Measurements from ENCODE around the gene MMP24.
"Not testable (repeated sequence)": the region's sequence is repeated elsewhere in the genome, so short reads cannot be mapped to it uniquely, and the experiment has no call there.

MMP24 gene

DNA sequence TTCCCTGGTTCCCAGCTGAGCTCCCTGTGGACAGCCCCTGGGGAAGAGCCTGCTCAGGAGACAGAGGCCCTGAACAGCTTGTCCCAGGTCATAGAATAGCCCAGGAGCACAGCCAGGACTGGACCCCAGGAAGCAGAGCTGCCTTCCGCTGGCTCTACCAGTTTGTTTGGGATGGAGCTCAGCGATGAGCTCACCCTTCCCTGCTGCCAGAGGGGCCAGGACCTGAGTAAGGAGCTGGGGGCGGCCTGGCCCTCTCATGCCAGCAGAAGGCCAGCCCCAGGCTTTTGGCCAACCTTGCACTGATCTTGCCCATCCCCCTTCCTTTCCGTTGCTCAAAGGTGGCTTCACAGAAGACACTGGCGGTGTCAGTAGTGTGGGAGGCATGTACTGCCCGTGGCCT, 33.9 kb downstream of the MMP24 start:
- DNase-seq, result no peak

DNA sequence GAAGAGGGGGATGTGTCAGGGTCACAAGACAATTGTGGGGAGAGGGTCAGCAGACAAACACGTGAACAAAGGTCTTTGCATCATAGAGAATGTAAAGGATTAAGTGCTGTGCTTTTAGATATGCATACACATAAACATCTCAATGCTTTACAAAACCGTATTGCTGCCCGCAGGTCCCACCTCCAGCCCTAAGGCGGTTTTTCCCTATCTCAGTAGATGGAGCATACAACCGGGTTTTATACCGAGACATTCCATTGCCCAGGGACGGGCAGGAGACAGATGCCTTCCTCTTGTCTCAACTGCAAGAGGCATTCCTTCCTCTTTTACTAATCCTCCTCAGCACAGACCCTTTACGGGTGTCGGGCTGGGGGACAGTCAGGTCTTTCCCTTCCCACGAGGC, 35.8 kb downstream of the MMP24 start:
- DNase-seq, result not testable (repeated sequence)

DNA sequence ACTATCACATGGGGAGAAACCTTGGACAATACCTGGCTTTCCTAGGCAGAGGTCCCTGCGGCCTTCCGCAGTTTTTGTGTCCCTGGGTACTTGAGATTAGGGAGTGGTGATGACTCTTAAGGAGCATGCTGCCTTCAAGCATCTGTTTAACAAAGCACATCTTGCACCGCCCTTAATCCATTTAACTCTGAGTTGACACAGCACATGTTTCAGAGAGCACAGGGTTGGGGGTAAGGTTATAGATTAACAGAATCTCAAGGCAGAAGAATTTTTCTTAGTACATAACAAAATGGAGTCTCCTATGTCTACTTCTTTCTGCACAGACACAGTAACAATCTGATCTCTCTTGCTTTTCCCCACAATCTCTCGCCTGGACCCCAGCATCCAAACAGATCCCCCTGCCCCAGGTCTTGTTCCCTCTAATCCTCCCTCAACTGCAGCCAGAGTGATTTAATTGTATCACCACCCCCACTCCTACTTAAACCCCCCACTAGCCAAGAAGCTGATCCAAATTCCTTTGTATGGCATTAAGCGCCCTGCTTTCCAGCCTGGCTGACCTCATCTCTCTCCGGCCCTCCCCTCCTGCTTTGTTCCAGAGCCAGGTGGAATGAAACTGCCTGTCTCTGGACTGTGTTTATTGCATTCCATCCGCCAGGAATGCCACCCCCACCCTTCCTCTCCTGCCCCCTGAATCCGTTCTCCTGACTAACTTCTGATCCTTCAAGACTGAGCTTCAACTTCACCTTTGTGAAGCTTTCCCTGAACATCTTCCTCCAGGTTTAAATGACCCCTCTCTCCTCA, 36.4 kb downstream of the MMP24 start:
- DNase-seq, result not testable (repeated sequence)

DNA sequence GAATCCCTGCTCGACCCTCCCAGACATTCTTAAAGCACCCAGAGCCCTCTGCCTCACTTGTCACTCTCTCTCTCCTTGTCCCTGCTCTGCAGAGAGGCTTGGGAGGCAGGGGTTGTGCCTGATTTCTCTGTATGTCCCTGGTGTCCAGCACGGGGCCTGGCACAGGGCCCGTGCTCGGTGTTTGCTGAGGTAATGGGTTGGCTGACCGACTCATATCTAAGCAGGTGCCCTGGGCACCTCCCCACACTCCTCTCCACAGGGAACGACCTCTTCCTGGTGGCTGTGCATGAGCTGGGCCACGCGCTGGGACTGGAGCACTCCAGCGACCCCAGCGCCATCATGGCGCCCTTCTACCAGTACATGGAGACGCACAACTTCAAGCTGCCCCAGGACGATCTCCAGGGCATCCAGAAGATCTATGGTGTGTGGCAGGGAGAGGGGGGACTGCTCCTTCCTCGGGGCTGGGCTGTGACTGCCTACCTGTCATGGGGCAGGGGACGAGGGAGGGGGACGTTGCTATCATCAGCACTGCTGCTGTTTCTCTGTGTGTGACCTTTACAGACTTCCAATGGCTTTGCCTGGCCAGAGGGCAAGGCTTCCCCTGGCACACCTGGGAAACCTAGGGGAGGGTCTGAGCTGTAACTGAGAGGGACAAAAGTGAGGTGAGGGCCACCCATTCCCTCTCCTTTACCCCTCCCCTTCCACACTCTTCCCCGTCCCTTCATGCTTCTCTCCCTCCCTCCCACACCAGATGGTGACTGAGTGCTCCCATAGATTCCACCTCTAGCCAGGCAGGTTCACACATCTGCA, 37.2 kb downstream of the MMP24 start:
- no peak for DNase-seq

DNA sequence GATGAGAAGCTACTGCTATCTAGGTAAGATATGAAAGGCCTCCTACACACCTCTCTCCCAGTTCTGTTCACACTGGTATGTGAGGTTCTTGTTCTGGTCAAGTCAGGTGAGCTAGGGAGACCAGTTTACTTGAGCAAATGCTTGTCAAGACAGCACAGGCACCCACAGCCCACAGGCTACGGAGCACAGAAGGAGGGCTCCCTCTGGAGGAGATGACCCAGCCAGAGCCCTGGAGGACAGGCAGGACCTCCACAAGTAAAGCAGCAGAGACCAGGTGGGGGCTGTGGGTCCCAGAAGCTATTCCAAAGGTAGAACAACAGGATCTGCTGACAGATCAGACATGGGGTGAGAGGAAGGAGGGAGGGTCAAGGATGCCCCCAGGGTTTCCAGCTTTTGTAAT, 38.3 kb downstream of the MMP24 start:
- DNase-seq, result no peak

DNA sequence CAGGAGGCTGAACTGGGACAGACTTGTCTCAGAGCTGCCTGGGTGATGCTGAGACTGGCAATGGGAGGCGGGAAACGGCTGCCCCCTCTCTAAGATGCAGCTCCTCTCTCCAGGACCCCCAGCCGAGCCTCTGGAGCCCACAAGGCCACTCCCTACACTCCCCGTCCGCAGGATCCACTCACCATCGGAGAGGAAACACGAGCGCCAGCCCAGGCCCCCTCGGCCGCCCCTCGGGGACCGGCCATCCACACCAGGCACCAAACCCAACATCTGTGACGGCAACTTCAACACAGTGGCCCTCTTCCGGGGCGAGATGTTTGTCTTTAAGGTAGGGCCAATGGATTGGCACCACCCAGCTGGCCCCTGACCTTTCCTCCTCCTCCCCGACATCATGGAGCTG, 40.6 kb downstream of the MMP24 start:
- DNase-seq, result no peak

DNA sequence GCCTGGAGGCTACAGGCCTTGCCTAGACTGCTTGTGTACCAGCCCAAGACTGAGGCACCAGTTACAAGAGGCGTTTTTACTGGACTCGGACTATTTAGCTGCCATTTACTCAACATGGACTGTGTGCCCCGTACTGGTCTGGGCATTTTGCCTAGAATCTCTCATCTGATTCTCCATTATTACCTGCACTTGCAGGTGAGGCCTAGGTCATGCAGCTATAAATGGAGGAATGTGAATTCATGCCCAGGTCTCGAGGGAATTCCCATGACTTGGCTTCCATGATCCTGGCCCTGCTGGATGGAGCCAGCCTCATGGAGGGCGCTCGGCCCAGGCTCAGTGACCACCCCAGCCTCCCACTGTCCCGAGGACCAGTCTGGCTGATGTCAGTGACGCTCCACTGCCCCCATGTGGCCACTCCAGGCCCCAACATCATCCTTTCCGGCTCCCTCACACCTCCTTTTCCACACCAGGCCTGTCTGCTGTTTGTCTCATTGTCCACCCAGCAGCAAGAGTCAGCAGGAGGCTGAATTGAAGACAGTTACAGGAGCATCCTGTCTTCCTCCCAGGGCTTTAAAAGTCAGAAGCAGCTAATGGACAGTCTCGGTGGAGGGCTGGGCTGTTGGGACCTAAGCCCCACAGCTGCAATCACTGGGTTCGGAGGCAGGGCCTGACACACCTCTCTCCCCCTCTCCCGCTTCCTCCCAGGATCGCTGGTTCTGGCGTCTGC, 42.7 kb downstream of the MMP24 start:
- DNase-seq, result peak; percentile 25

DNA sequence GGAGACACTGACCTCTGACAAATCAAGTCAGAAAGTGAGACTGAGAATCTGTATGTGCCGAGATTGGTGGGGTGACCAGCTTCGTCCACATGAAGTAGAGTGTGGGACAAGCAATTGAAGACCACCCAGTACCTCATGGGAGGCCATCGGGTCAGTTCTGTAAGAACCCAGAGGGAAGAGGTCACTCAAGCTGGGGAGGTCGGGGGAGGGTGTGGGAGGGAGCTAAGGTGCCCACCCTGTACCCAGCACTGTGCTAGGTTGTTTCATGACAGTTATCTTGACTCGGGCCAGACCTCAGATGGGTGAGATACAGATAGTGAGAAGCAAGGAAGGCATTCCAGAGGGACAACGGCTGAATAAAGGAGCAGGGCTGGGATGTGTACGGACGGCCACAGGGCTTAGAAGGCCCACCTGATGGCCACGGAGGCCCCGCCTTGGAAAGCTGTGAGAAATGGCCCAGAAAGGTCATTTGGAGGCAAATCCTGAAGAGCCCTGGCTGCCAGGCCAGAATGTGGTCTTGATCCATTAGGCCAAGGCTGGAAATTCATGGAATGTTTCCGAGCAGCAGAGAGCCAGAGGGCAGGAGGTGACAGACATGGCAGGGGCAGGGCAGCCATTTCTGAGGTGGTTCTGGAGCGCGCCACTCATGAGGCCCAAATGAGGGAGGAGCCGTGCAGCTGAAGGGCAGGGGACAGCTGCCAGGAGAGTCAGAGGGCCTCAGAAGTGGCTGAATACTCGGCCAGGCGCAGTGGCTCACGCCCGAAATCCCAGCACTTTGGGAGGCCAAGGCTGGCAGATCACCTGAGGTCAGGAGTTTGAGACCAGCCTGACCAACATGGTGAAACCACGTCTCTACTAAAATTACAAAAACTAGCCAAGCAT, 43.8 kb downstream of the MMP24 start:
- DNase-seq, result no peak

DNA sequence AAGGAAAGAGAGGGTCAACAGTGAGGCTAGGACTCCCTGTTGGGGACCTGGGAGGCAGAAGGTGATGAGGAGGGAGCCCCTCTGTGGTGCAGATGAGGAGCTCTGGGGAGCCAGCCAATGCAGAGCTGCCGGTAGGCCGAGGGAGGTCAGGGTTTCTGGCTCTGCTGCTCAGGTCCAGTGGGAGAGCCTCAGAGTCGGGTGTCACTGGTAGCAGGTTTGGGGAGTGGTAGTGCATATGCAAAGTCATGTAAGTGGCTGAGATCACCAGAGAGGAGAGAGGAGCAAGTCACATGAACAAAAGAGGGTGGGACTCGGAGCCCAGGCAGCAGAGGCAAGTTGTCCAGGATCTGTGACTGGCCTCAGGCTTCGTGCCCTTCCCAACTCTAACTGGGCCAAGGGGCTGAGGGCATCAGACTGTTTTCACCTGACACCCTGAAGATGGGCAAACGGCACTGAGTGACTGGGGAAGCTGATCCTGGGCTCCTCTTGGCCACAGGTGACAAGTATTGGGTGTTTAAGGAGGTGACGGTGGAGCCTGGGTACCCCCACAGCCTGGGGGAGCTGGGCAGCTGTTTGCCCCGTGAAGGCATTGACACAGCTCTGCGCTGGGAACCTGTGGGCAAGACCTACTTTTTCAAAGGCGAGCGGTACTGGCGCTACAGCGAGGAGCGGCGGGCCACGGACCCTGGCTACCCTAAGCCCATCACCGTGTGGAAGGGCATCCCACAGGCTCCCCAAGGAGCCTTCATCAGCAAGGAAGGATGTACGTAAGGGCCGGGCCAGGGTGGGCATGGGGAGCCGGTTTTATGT, 44.8 kb downstream of the MMP24 start:
- no peak for DNase-seq

DNA sequence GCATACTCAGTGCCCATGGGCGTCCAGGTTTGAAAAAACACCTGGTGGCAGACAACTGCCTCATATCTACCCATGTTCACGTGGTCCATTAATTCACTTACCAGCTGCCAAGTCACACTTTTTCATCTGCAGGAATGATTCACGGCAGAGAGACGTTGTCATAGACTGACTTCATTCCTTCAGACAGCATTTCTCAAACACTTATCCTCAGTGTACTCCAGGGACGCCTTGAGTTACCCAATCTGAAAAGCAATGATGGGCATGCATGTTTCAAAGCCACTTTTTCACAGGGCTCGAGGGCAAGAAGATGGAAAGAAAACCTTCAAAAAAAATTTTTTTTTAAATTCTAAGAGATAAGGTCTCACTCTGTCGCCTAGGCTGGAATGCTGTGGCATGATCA, 45.4 kb downstream of the MMP24 start:
- no peak for DNase-seq

DNA sequence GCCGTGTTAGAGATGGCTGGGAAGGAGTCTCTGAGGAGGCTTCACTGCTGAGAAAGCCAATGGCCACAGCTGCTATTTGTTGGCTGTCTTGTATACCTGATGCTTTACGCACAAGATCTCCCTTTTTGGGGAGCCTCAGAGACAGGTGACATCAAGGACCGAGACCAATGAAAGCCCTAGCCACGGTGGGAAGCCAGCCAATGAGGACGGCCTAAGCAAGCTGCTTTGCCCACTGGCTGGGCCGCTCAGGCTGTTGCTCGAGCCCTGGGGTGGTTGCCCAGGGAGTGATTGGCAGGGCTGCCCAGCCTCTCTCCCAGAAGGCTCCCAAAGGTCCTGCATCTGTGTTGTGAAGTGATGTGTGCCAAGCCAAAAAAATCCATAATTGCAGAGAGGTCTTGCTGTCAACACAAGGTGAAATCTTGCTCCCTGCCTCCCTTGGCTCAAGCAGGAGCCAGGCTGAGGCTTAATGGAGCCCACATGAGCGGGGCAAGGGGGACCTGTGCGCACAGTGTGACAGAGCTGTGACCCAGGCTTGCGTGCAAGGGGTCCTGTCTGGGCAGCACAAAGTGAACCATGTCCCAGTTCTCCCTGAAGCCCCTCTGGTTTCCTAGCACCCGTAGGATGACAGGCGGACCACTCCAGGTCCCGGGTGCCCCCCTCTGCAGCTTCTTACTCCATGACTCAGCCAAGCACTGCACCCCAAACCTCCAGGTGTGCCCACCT, 47.1 kb downstream of the MMP24 start:
- DNase-seq, result no peak

DNA sequence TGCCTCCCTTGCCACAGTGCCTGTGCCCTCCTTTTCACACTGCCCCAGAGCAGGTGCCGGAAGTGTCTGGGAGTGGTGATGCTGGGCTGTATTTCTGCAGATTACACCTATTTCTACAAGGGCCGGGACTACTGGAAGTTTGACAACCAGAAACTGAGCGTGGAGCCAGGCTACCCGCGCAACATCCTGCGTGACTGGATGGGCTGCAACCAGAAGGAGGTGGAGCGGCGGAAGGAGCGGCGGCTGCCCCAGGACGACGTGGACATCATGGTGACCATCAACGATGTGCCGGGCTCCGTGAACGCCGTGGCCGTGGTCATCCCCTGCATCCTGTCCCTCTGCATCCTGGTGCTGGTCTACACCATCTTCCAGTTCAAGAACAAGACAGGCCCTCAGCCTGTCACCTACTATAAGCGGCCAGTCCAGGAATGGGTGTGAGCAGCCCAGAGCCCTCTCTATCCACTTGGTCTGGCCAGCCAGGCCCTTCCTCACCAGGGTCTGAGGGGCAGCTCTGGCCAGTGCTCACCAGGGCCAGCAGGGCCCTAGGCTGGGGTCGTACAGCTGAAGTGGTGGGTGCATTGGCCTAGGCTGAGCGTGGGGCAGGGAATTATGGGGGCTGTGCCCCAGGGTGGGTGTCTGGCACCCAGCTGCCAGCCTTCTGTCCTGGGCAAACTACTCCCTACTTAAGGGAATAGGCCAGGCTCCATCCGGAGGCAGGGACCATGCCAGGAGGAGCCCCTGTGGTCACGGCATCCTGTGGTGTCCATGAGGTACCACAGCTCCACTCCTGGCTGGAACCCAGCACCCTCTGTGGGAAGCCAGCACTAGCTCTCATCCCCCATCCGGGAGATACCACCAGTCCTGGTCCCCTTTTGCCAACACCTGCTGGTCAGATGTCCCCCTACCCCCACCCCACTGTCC, 47.9 kb downstream of the MMP24 start:
- DNase-seq, result no peak

DNA sequence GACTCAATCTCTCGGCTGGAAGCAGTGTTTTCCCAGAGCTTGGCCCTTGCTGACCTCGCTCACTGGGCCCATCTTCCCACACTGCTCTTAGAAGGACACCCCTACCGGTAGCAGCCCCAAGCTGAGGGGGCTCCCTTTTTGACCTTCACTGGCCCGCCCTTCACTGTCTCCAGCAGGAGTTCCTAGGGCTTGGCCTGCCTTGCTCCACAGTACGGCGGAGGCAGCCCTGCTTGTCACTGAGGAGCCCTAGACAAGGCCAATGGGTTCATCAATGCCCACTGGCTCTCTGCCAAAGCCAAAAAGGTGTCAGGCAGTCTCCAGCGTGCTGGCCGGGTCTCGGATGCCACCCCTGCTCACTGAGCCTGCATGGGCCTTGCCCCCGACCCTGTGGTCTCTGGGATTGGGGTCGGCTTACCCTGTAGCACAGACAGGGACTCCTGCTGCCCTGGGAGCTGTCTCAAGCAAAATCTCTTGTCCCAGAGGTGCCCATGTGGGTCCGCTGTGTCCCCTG, 49.3 kb downstream of the MMP24 start:
- no peak for DNase-seq

DNA sequence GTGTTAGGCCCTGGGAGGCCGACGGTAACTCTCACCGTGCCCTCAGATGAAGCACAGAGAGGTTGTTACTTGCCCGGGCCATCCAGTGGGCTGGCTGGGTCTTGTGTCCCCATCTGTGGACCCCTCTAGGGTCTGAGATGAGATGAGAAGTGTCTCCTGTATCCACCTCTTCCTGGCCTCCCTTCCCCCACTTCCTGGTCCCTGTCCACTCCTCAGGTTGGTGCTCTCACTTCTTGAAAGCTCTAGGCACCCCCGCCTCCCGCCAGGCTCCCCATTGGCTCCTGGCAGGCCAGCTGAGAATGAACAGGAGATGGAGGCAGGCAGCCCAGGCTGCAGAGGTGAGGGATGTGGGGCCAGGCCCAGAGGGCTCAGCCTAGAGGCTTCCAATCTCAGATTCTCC, 49.9 kb downstream of the MMP24 start:
- DNase-seq, result no peak

DNA sequence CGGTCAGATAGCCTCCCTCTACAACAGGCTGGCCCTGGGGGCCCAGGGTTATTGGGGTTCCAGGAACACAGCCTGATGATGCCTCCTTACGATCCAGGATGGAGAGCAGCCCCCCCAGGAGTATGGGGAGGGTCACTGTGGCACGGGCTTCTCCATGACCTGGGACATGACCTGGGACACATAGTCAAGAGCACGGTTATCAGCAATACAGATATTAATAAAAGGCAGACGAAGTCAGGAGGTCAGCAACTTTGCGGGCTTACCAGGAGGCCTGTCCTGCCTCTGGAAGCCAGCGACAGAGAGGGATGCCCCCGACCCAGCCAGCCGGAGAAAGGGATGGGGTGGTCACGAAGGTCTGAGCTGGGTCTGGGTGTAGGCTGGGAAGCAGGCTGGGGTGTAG, 50.6 kb downstream of the MMP24 start:
- no peak for DNase-seq

DNA sequence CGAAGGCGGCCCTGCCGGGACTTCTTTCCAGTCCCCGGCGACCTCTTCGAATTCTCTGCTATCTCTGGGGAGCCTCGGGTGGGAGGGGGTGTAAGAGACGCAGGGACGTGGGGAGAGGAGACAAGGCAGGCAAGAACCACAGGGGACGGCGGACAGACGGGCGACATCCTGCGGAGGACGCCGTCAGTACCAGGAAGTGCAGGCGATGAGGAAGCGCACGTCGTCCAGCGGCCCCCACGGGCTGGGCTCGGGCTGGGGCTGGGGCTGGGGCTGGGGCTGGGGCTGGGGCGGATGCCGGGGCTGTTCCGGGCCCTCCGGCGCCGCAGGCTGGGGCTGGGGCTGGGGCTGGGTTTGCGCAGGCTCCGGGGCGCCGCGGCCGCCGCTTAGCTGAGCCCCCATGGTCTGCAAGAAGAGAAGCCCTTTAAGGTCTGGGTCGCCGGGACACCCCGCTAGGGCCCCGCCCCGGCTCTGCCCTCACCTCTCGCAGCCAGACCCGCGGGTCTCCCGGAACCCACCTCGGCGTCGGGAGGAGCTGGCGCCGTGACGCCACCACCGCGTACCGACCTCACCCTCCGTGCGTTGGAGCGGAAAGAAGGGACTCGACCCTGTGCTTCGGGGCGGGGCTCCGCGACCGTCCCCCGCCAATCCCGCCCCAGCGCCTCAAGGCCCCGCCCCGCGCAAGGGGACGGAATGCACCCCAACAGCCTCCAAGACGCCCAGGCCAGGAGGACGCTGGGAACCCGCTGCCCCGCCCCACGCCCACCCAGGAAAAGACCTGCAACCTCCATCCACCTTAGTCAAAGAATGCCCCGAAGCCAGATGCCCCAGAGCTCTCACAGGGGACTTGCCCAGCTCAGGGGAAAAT, 51.3 kb downstream of the MMP24 start, which contains the start of gene MMP24OS:
MMP24OS (minus strand) TSS at position 592 of the 865 bp plus-strand sequence; CDS start at position 399, 193 bp downstream.
- peak; percentile 88 for DNase-seq

DNA sequence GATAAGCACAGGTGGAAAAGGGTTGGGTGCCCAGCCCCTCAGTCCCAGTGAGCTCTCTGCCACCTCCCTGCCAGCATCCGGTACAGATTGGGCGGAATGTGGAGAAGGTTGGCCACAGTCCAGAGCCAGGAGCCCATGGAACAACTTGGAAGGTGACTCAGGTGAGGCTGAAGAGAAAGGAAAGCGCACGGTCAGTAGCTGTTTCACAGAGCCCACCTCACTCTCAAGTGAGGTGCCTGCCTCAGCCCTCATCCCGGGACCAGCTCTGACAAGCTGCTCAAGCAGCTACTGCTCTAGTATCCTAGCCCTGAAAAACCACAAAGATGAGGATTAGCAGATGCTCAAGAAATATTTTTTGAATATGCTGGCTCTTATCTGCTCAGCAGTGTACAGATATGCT, 52.5 kb downstream of the MMP24 start:
- no peak for DNase-seq

DNA sequence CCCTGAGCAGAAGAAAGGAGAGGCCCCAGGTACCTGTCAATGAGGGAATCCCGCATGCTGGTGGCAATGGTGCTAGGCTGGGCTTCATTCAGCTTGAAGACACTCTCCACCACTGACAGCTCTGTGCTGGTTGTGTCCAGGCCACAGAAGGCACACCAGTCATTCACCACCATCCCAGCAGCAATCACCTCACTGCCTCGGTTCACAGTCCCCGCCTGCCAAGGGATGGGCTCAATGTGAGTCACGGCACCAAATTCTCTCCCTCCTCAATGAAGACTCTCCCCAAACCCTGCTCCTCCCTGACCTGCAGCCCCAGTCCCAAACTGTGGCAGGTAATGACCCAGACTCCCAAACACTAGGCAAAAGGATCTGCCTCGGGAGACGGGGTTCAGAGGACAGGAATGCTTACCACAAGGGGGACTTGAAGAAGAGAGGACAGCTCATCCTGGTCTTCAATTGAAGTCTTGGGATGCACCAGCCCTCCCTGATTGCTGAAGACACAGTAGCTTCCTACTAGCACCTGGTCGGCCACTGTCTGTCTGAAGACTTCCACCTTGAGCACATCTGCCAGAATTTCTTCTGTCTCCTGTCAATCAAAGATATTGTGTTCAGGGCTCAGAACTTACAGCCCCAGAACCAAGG, 53.2 kb downstream of the MMP24 start:
- no peak for DNase-seq

Measured in central memory CD4-positive, alpha-beta T cell (primary cell).